Fibroblast of skin of left quadriceps (primary cell): ENCODE data around the gene IDUA.
A peak's percentile ranks its signal among the peaks of the same experiment; 100 is the strongest.

Experiments used
- DNase-seq, 2 experiments: peaks; one replicate each; pipeline ENCODE4 v3.0.0-alpha.2; 2013; ENCODE audit warnings: low read depth in 2 of 2

The IDUA gene

GRCh38 chr4:1000686-1001260 is 13.9 kb downstream of the IDUA start:
- DNase-seq: no peak

- DNase-seq: no peak
Measured at GRCh38 chr4:1001561-1002130, 14.8 kb downstream of the IDUA start.

GRCh38 chr4:1002131-1002630 is 15.3 kb downstream of the IDUA start:
- DNase-seq: no peak

GRCh38 chr4:1002631-1003251 is 15.9 kb downstream of the IDUA start:
- no peak for DNase-seq

DNA sequence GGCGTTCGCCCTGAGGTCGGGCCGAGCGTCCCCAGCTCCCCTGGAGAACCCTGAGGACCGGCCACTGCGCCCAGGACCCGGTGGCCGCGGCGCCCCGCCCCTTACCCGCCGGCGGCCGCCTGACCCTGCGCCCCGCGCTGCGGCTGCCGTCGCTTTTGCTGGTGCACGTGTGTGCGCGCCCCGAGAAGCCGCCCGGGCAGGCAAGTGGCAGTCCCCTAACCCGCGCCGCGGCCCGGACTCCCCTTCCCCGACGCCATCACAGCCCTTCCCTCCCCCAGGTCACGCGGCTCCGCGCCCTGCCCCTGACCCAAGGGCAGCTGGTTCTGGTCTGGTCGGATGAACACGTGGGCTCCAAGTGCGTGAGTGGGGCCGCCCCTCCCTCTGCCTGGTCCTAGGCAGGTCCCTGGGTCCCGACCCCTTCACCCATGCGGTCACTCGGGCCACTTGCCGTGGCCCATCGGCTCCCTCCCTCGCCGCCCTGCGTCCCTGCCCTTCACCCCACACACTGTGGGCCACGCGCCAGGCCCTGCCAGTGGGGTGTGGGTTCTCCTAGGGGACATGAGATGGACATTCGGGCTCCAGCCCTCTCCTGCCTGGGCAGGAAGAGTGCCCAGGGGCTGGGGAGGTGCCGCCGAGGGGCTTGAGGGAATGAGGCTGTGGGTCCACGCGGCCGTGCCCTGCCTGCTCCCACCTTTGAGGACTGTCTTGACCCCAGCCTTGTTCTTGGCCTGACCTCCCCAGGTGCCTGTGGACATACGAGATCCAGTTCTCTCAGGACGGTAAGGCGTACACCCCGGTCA is 16.6 kb downstream of the IDUA start:
- no peak for DNase-seq

GRCh38 chr4:1004071-1004418 is 17.2 kb downstream of the IDUA start:
- DNase-seq: no peak

DNA sequence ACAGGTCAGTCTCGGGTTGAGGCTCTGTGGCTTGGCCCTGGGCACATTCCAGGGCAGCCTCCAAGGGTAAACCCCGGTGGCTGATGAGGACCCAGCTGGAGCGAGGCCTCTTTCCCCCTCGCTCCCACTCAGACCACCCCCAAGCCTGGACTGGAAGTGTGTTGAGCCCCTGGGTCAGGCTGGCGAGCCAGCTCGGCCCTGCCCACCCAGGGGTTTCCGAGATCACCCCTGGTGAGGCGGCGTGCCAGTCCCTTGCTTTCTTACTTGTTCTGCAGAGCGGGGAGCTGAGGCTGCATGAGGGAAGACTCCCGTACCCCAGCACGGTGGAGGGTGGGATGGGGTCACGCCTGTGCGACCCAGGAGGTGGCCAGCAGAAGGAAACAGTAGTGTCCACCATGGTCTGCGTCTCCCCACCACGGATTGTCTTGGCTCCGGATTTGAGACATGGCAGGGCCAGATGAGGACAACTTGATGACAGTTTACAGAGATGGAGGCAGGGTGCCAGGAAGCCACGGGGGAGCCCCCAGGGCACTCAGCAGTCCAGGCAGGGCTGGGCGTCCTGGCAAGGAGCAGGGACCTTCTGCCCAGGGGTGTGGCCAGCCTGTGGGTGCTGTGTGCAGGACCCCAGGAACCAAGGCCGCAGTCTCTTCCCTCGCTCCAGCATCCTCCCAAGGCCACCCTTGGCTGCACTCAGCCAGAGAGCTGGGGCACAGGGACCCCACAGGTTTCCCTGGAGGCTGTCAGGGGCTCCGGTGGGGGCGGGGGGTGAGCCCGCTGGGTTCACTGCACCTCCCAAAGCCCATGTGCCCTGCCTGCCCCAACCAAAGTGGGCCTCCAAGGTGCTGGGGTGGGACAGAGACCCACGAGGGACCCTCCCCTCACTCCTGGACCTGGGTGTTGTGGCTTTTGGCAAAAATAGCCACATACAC is 18.0 kb downstream of the IDUA start:
- no peak for DNase-seq

GRCh38 chr4:1006856-1007255 is 20.0 kb downstream of the IDUA start:
- DNase-seq: no peak

DNA sequence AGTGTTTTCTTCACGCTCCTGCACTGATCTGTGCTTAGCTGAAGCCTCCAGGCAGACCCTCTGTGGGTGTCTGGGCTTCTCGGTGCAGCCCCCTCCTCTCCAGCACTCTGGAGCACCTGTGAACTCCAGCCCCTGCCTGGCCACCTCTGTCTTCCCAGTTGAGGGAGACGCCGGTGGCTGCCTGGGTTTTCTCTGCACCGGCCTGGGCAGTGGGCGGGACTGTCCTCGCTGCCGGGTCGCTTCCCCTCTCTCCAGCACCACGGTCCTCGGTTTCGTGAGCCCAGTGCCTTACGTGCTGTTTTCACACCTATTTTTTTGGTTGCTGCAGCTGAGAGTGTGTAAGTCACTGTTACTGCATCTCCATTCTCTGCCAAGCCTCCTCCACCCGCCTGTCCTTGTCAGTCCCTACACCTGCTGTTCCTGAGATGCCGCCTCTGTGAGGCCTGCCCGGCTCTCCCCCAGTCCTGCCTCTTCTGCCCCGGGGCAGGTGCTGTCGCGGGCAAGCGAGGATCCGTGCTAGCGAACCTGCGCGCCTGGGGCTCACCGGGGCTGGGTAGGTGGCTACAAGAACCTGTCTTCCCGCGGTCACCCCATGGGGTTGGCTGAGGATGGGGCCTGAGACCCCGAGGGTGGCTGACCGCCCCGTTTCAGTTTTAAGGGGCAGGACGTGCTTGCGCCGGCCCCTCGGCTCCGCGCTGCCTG is 22.1 kb downstream of the IDUA start:
- DNase-seq: no peak

DNA sequence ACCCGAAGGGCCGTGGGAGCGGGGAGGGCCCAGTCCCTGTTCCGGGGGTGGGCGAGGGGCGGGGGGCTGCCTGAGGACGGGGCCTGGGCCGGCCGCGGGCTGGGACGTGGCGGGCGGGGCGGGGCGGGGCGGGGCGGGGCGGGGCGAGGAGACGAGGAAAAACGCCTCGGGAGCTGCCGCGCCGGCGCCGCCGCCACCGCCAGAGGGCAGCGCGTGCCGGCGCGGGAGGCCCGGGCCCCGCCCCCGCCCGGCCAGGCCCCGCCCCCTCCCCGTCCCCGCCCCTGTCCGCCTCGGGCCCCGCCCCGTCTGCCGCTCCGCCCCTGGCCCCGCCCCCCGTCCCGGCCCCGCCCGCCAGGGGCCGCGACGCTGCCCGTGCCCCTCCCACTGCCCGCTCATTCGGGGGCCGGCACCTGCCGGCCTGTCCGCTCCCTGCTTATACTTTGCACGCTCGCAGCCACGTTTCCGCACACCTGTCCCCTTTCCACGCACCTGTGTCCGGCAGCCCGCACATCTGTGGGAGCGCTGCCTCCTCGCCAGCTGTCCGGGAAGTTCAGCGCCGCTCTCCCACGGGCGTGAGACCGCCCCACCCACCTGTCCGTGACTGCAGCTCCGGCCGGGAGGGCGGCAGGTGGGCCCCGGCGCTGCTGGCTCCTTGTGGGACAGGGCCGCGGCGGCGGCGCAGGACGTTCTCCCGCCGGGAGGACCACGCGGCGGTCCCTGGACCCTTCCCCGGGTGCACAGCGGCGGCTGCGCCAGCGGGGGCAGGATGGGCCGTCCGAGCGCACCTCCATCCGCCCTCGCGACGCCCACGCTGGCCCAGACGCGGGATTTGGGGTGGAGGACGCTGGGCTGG is 22.9 kb downstream of the IDUA start:
- no peak for DNase-seq

GRCh38 chr4:1010395-1011021 is 23.7 kb downstream of the IDUA start:
- DNase-seq: peak; percentile 32 to 42

GRCh38 chr4:1011022-1011665 is 24.3 kb downstream of the IDUA start, which contains the start of gene FGFRL1:
FGFRL1 (plus strand) TSS chr4:1011626; CDS start chr4:1012486, 860 bp downstream.
- peak; percentile 72 to 74 for DNase-seq

DNA sequence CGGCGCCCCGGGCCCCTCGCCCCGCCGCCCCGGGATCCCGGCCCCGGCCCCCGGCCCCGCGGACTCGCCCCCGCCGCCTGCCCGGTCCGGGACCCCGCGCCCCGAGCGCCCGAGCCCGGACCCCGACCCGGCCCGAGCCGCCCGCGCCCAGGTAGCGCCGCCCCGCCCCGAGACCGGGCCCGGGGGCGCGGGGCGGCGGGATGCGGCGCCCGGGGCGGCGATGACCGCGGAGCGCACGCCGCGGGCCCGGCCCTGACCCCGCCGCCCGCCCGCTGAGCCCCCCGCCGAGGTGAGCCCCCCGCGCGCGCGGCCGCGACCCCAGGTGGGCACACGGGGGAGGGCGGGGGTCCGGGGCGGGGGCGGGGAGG is 24.8 kb downstream of the IDUA start:
- no peak for DNase-seq

GRCh38 chr4:1012034-1012739 is 25.3 kb downstream of the IDUA start:
- no peak for DNase-seq

- DNase-seq: no peak
Measured at GRCh38 chr4:1013225-1014073, 26.6 kb downstream of the IDUA start.

DNA sequence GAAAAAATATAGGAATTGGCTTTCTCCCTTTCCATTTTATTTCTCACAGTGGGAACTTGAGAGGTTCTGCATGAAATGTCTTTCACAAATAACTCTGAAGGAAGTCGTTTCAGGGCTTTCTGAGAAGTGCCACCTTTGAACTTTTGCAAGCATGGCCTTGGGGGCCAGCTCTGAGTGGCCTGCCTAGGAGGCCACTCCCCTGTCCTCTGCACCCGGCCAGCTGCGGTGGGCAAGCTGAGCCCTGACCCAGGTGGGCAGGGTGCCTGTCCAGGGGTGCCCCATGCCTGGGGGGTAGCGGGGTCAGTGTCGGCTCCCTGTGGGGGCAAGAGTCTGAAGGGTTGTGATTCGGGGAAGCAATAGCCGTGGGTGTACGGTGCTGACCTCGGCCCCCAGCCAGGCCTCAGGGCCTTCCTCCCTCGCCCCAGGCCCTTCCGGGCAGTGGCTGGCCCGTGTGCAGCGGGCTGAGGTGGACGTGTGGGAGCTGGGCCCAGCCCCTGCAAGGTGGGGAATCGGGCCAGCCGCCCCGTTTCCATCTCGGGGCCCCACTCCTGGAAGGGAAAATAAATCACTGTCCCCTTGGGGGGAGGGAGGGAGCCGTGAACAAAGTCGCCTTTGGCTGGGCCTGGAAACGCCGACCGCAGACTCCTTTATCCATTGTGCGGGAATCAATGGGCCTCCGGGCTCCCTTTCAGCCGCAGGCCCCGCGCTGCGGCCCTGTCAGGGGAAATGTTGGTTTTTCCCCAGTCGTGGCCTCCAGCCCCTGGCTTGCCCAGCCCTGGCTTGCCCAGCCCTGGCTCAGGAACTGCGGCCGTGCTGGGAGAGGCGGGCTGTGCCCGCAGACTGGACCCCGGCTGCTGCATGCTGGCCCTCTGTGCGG is 27.7 kb downstream of the IDUA start:
- no peak for DNase-seq
